GM12872 (cell line): ENCODE measurements around the gene CHL1.

Source experiments
- CTCF ChIP-seq: IDR thresholded peaks from 3 replicates; pipeline ENCODE4 v1.5.1; 2011; ENCODE audit warnings: low read depth, mild to moderate bottlenecking, low read length, moderate library complexity; ENCODE audit not compliant: insufficient read depth

The CHL1 gene

DNA sequence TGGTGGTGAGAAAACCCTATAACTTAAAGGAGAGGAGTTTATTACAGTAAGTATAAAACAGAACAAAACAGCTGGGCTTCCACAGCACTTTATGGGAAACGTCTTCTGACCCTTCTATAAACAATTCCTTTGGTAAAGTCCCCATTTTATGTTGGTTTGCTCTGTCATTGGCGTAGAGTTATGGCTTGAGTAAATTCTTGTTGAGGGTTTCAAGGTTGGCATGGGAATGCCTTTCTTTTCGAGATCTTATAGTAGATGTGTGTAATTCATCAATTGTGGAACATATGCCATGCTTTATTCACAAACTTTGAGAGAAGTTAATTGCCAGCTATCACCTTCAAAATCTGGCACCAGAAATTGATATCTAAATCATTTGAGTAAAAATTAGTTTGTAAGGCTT is 11.6 kb upstream of the CHL1 start:
- no peak for TF ChIP-seq CTCF

DNA sequence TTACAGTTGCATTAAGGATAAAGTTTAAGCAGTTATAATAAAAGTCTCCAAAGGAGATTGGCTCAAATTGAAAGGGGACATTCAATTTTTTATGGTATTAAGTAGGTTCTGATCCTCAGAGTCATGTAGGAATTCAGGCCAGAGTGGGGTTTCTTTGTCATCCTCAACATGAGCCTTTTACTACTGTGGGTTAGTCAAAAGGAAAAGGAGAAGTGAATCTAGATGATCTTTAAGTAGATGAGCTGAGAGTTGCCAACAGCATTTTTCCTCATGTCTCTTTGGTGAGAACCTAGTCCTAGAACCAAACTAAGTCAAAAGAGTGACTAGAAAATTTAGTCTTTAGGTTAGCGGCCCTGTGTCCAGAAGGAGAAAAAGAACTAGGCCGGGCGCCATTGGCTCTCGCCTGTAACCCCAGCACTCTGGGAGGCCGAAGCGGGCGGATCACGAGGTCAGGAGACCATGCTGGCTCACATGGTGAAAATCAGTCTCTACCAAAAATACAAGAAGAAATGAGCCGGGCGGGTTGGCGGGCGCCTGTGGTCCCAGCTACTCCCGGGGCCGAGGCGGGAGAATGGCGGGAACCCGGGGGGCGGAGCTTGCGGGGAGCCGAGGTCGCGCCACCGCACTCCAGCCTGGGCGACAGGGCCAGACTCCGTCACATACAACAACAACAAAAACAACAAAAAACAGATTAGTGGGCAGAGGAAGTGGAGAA is 4.2 kb upstream of the CHL1 start:
- no peak for TF ChIP-seq CTCF

GRCh38 chr3:194001-194400 is 2.6 kb upstream of the CHL1 start:
- TF ChIP-seq CTCF = no peak

DNA sequence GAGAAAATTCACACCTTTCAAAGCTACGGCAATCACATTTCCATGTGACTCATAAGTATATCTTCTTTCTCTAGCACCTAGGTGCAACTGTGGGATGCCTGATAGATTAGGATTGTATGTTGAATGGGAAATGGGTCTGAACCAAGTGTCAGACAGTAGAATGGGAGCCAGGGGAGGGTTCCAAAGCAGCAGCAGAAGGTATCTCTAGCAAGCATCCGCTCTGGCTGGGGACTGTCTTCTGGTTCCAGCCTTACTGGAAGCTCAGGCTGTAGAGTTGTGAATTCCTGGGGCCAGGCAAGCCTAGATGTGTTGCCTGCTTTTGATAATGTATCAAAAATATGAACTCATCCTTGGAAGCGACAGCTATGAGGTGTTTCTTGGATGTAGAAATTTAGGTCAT is 2.1 kb upstream of the CHL1 start:
- TF ChIP-seq CTCF = no peak

DNA sequence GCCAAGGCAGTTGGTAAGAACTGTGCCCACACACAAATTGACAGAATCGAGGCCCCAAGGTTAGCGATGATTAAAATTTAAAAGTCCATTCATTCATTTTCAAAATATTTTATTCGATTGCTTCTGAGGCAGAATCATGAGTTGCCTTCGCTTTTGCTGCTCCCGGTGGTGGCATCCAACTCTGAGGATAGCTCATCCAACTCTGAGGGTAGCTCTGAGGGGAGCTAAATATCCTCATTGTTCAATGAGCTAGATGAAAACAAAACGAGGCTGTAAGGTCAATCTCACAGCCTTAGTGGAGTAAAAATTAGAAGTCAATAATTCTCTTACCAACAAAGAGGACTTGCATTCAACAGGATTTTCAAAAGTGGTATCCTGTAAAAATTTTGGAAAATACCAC is 897 bp upstream of the CHL1 start:
- no peak for TF ChIP-seq CTCF

- no peak for TF ChIP-seq CTCF
Measured at GRCh38 chr3:197149-197827, 725 bp downstream of the CHL1 start.

DNA sequence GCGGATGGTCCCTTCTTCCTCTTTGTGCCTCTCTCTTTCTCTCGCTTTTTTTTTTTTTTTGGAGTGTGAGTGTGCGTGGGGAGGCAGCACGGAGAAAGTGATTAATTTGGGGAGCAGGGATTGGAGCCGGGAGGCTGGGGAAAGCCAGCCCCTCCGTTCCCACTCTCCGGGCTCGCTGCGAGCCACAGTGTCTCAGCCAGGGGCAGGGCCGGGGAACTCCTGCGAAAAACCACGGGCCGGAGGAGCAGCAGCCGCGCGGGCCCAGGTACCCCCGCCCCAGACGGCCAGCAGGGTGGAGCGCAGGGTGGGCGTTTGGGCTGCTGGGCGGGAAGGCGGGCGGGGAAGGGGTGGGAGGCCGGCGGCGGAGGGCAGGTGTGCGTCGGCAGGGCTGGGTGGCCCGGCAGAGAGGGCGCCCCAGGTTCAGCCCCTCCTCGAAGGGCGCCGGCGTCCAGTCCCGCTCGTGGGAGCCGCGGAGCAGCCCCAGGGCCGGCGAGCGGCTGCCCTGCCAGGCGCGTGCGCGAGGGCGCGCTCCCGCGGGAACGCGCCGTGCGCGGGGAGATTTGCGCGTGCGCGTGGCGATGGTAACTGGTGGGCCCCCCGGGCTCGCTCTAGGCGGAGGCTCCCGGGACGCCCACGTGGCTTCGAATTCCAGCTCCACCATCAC is 1.4 kb downstream of the CHL1 start:
- 0 out of 3 replicates have a peak, but pooled peaks have one; percentile 7 for TF ChIP-seq CTCF
